Motor neuron (in vitro differentiated cells): ENCODE measurements around the gene NOX3. TPM values are rescaled to one million over a fixed set of nuclear protein-coding genes. Genes with fewer than 3 reads are reported as not detected.
"Not testable (repeated sequence)": the region's sequence is repeated elsewhere in the genome, so short reads cannot be mapped to it uniquely, and the experiment has no call there.

Experiments used
- ATAC-seq, 8 experiments: fragments of 200-7000 bp; cut with Tn5 transposase; replicated peaks in 6 of 8; 2 replicates each; pipeline ENCODE4 v1.8.0; 2021; ENCODE audit warnings: mild to moderate bottlenecking in 8 of 8, moderate library complexity in 8 of 8
- H3K27ac ChIP-seq, 2 donors: fragments of 250-450 bp; sonication (Bioruptor Pico); 2 replicates each; pipeline ENCODE4 v1.9.0; 2021; ENCODE audit warnings: antibody characterized with exemption in 2 of 2, mild to moderate bottlenecking in 2 of 2, moderate library complexity in 1 of 2
- H3K4me1 ChIP-seq, 2 donors: fragments of 250-450 bp; sonication (Bioruptor Pico); replicated peaks in 1 of 2; 2 replicates each; pipeline ENCODE4 v1.6.1; 2021; ENCODE audit warnings: antibody characterized with exemption in 2 of 2, mild to moderate bottlenecking in 2 of 2, moderate library complexity in 1 of 2
- H3K4me3 ChIP-seq, 5 donors: fragments of 250-450 bp; sonication (Bioruptor Pico); 2 replicates each; pipeline ENCODE4 v1.9.0; 2021; ENCODE audit warnings: antibody characterized with exemption in 5 of 5, mild to moderate bottlenecking in 5 of 5, moderate library complexity in 4 of 5
- WGBS, 10 experiments: fragments of 450-650 bp; shearing (Covaris generic); methylation state at CpG; one replicate each; pipeline ENCODE4 v1.0.0; 2022; 5-methylcytosine and 5-hydroxymethylcytosine counted together
- in situ Hi-C, 9 experiments: fragments of 400-800 bp; cut with MboI; loops; one replicate each; pipeline ENCODE4 v1.15.0; 2021; ENCODE audit warnings: low sequenced_read_pairs in 9 of 9, low pct_unique_long_range_greater_than_20kb in 2 of 9; ENCODE audit not compliant: unreplicated experiment in 9 of 9
- total RNA-seq, 8 experiments: library from RNA; unstranded; fragments of 300-600 nt; gene quantifications; 2 replicates each; pipeline versions ENCODE4 v1.2.3 to v1.2.4, GENCODE V29; 2022

Gene NOX3
- total RNA-seq, 8 experiments from 2014 or later, result not detected

GRCh38 chr6:155487371-155488130 lies 31.9 kb upstream of the NOX3 start:
- ATAC-seq, result no peak
- WGBS, 10 experiments, result 57 to 100% (median 75%) methylated on average over 2 to 5 of the region's 5 CpGs
- Histone ChIP-seq H3K27ac (no peak overlapping the region), H3K4me3 (no peak overlapping the region), H3K4me1 (peaks cover 0 to 10% of the 10 kb centered on the region in 2 donors)
- in situ Hi-C loops, result loop anchor here in 3 of 9 experiments (25.0 kb wide), 1 partner anchor 150 kb away; no protein-coding TSS in a partner anchor

GRCh38 chr6:155486721-155487294 lies 31.2 kb upstream of the NOX3 start:
- no peak overlapping the region for H3K4me3 ChIP-seq
- no peak overlapping the region for H3K27ac ChIP-seq
- WGBS, 10 experiments, result 78 to 100% (median 94%) methylated on average over 1 to 5 of the region's 5 CpGs
- ATAC-seq, result no peak
- peaks cover 0 to 9% of the 10 kb centered on the region in 2 donors for H3K4me1 ChIP-seq
- in situ Hi-C loops, result loop anchor here in 3 of 9 experiments (25.0 kb wide), 1 partner anchor 150 kb away; no protein-coding TSS in a partner anchor

DNA sequence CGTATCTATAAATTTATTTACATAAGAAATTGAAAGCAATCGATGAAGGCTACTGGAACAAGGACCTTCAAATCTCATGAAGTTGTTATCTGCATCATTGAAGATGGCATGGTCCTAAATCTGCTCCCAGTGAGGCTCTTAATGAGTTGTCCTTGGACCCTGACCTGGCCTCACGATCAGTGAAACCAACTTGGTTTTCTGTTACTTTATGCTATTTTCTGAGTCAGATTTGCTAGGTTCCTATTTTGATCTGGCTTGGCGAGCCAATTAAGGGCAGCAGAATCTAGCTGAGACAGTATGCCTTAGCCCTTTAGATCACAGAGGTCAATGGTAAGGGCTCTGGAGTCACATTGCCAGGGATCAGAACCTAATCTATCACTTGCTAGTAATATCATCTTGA lies 30.1 kb upstream of the NOX3 start:
- H3K4me3 ChIP-seq, result no peak overlapping the region
- peaks cover 0 to 6% of the 10 kb centered on the region in 2 donors for H3K4me1 ChIP-seq
- WGBS, 10 experiments, result 89 to 100% (median 100%) methylated on average over 2 to 4 of the region's 4 CpGs; no CpG with 5 or more reads in 1 of the 10 experiments
- in situ Hi-C loops, result loop anchor here in 3 of 9 experiments (25.0 kb wide), 1 partner anchor 148 kb away; no protein-coding TSS in a partner anchor
- no peak overlapping the region for H3K27ac ChIP-seq
- ATAC-seq, result no peak

DNA sequence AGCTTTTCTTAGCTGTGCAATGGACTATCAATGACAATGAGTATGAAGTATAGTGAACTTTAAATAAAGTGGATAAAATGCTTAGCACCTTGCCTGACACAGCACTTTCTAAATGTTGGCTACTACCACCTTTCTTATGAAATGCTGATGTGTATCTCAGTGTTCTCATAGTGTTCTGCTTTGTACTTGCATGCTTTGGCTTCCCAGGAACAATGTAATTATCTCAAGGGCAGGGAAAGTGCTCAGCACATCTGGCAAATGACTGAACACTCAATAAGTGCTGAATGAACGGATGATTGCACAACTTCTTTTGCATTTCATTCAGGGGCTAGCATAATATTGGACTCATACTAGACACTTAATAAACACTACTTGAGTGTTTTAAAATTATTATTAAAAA lies 28.2 kb upstream of the NOX3 start:
- Histone ChIP-seq H3K4me1 (peaks cover 0 to 6% of the 10 kb centered on the region in 2 donors), H3K27ac (no peak overlapping the region), H3K4me3 (no peak overlapping the region)
- 0 to 67% (median 0%) methylated on average over 1 of the region's 1 CpG; no CpG with 5 or more reads in 2 of the 10 experiments for WGBS, 10 experiments
- peak in 4 of 8 experiments; percentile 23 to 97 (median 67) for ATAC-seq
- in situ Hi-C loops, result loop anchor here in 3 of 9 experiments (25.0 kb wide), 1 partner anchor 147 kb away; no protein-coding TSS in a partner anchor

DNA sequence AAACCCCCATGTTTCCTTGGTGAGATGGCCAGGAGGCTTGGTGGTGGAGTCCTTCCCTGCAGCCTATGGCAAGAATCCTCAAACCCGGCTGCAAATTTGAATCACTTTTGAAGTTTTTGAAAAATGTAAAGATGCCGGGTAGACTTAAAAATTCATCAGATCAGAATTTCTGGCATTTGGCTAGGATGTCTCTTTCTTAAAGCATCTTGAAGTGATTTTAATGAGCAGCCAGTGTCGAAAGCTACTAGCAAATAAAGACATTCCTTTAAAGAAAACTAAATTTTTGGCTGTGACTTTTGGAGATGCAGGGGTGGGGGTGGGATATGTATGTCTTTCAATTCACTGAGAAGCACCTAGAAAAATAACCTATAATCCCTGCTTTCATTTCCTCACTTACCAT lies 25.6 kb upstream of the NOX3 start:
- Histone ChIP-seq H3K4me1 (peaks cover 0 to 3% of the 10 kb centered on the region in 2 donors), H3K27ac (no peak overlapping the region), H3K4me3 (no peak overlapping the region)
- in situ Hi-C loops, result loop anchor here in 3 of 9 experiments (25.0 kb wide), 1 partner anchor 144 kb away; no protein-coding TSS in a partner anchor
- no peak for ATAC-seq
- 23 to 95% (median 83%) methylated on average over 1 to 3 of the region's 3 CpGs; no CpG with 5 or more reads in 3 of the 10 experiments for WGBS, 10 experiments

DNA sequence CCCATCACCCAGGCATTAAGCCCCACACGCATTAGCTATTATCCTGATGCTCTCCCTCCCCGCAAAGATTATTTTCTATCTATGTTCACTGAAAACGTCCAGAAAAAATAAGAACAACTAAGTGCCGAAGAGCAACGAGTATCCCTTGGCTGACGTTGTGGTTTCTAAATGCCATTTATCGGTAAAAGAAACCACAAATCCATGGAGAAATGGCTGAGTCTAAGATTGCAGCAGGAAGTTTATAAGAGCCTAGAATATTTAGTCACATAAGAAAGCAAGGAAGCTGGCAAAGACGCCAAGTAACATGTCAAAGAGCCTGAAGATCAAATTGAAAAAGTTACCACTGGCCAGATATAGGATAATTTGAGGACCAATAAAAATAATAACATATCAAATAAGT lies 18.1 kb upstream of the NOX3 start:
- Histone ChIP-seq H3K4me1 (no peaks in the 10 kb centered on the region), H3K4me3 (no peak overlapping the region), H3K27ac (no peak overlapping the region)
- 60 to 98% (median 89%) methylated on average over 2 to 8 of the region's 8 CpGs for WGBS, 10 experiments
- in situ Hi-C loops, result no loop called here
- no peak for ATAC-seq

DNA sequence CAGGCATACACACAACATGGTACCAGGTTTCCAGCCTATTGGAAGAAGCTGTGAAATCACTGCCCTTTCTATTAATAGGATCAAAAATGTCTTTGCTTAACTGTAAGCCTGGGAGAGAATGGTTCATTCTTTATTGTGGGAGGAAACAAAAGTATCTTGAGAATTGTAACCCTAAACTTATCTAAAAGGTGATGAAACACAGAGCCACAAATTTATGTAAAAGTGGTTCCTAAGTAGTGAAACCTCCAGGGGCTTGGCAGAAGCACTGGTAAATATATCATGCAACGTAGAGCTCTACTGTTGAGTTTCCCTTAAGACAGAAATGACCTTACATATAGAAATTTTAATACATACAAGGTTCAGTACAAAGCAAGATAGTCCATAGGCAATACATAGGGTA lies 17.2 kb upstream of the NOX3 start:
- in situ Hi-C loops, result no loop called here

DNA sequence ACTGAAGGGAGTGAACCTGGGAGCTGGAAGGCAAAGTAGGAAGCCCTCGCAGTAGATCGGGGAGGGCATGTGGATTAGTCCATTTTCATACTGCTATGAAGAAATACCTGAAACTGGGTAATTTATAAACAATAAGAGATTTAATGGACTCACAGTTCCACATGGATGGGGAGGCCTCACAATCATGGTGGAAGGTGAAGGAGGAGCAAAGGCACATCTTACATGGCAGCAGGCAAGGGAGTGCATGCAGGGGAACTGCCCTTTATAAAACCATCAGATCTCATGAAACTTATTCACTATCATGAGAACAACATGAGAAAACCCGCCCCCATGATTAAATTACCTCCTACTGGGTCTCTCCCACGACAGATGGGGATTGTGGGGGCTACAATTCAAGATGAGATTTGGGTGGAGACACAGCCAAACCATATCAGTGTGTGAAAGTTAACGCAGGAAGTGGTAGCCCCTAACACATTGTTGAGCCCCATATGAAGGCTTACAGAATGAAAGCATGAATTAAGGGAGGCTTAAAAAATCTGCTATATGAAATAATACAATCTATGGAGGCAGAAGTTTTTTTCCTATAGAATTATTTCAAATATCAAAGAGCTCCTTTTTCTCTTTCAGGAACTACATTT lies 15.5 kb upstream of the NOX3 start:
- WGBS, 10 experiments, result 0 to 100% (median 82%) methylated on average over 1 to 5 of the region's 5 CpGs
- ATAC-seq, in situ Hi-C loops, H3K4me3 ChIP-seq, H3K27ac ChIP-seq, H3K4me1 ChIP-seq: not testable (repeated sequence)

More for the DNA sequence above, 17.2 kb upstream of the NOX3 start:
- ATAC-seq, result no peak
- H3K4me3 ChIP-seq, result no peak overlapping the region
- no peaks in the 10 kb centered on the region for H3K4me1 ChIP-seq
- 13 to 80% (median 61%) methylated on average over 1 of the region's 1 CpG for WGBS, 10 experiments
- no peak overlapping the region for H3K27ac ChIP-seq

GRCh38 chr6:155468543-155468942 lies 12.9 kb upstream of the NOX3 start:
- whole genome bisulfite sequencing, 10 experiments, result 52 to 100% (median 94%) methylated on average over 1 to 3 of the region's 3 CpGs; no CpG with 5 or more reads in 5 of the 10 experiments
- H3K4me3 ChIP-seq, ATAC-seq, in situ Hi-C loops, H3K27ac ChIP-seq, H3K4me1 ChIP-seq: not testable (repeated sequence)

- H3K4me3 ChIP-seq, result no peak overlapping the region
- peaks cover 0 to 8% of the 10 kb centered on the region in 2 donors for H3K4me1 ChIP-seq
- WGBS, 10 experiments, result 78 to 100% (median 83%) methylated on average over 1 to 3 of the region's 3 CpGs; no CpG with 5 or more reads in 2 of the 10 experiments
- H3K27ac ChIP-seq, result no peak overlapping the region
- in situ Hi-C loops, result no loop called here
- ATAC-seq, result peak in 2 of 8 experiments; percentile 44 to 56
Observed at GRCh38 chr6:155466539-155466938, 10.9 kb upstream of the NOX3 start.

DNA sequence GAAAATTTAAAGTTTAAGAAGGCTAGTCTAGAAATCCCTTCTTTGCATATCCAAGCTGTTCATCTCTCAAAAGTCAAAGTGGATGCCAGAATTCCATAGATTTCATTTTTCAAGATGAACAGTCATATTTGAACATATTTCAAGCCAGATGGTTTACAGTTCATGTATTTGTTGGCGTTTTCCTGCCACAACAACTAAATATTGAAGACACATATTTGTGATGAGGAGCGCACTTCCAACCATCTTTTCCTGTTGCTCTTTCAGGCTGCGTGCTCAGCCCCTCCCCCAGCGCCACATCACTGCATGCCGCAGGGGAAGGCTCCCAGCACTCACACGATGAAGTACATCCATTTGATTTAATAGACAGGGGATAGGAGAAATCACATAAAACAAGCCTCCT lies 5.9 kb upstream of the NOX3 start:
- in situ Hi-C loops, result no loop called here
- Histone ChIP-seq H3K4me3 (no peak overlapping the region), H3K4me1 (peaks cover 0 to 4% of the 10 kb centered on the region in 2 donors), H3K27ac (no peak overlapping the region)
- WGBS, 10 experiments, result 31 to 89% (median 61%) methylated on average over 1 to 6 of the region's 6 CpGs
- ATAC-seq, result no peak

DNA sequence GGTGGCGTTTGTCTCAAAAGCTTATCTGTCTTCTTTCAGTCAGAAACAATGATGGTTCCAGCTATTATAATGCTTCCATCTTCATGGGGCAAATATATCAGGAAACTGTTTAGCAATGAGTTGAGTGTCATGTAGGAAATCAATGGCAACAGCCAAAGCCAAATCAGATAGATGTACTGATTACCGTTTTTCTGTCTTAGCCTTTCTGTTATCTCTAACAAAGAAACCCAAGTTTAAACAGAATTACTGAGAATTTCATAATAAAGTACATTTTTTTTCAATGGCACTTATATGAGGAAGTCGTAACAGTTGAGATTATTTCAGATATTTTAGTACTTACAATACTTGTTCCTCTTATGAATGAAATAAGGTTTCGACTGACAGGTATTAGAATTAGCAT lies 1.2 kb downstream of the NOX3 start:
- no peak overlapping the region for H3K4me3 ChIP-seq
- H3K4me1 ChIP-seq, result peaks cover 9 to 12% of the 10 kb centered on the region in 2 donors
- no peak for ATAC-seq
- H3K27ac ChIP-seq, result no peak overlapping the region
- in situ Hi-C loops, result no loop called here
- 55 to 100% (median 80%) methylated on average over 1 to 4 of the region's 4 CpGs; no CpG with 5 or more reads in 1 of the 10 experiments for WGBS, 10 experiments

- no peak for ATAC-seq
- in situ Hi-C loops, result no loop called here
- Histone ChIP-seq H3K4me1 (peaks cover 14 to 17% of the 10 kb centered on the region in 2 donors), H3K4me3 (no peak overlapping the region), H3K27ac (no peak overlapping the region)
- 43 to 100% (median 90%) methylated on average over 1 of the region's 1 CpG; no CpG with 5 or more reads in 2 of the 10 experiments for WGBS, 10 experiments
Observed at GRCh38 chr6:155454008-155454407, 1.6 kb downstream of the NOX3 start.
